ENCODE data around the gene AKAP6. TPM values are rescaled to one million over a fixed set of nuclear protein-coding genes. Genes with fewer than 3 reads are reported as not detected.

AKAP6 gene
- total RNA-seq, 2 experiments from 2014 or later: 1.2 to 1.4 TPM

GRCh38 chr14:32319368-32320049, 9.6 kb upstream of the AKAP6 start:
- POLR2A ChIA-PET: no interaction called here
- H3K4me3 Mint-ChIP-seq: no peak overlapping the region
- H3K27ac Mint-ChIP-seq: no peak overlapping the region
- H3K36me3 Mint-ChIP-seq (ENCODE audit: low read depth): no peaks in the 10 kb centered on the region
- H3K27me3 Mint-ChIP-seq: peaks cover 2% of the 10 kb centered on the region
- CTCF ChIA-PET: no interaction called here
- TF ChIP-seq CTCF (IDR thresholded peaks at IDR 0.05): no peak
- H3K4me1 Mint-ChIP-seq (ENCODE audit: low read depth): no peaks in the 10 kb centered on the region
- H3K9me3 Mint-ChIP-seq: no peaks in the 10 kb centered on the region
- no peak for DNase-seq
- no peak for ATAC-seq
- intact Hi-C loops (cut with micrococcal nuclease): no loop called here

- no peak overlapping the region for H3K27ac Mint-ChIP-seq
- ATAC-seq (no peak), DNase-seq (no peak)
- H3K9me3 Mint-ChIP-seq: peaks cover 4% of the 10 kb centered on the region
- POLR2A ChIA-PET: no interaction called here
- CTCF ChIA-PET: no interaction called here
- H3K27me3 Mint-ChIP-seq: no peaks in the 10 kb centered on the region
- H3K4me3 Mint-ChIP-seq: no peak overlapping the region
- H3K4me1 Mint-ChIP-seq (ENCODE audit: low read depth): no peaks in the 10 kb centered on the region
- TF ChIP-seq CTCF (IDR thresholded peaks at IDR 0.05): no peak
- no peaks in the 10 kb centered on the region for H3K36me3 Mint-ChIP-seq (ENCODE audit: low read depth)
- intact Hi-C loops (cut with micrococcal nuclease): no loop called here
Observed at GRCh38 chr14:32324601-32325000, 4.5 kb upstream of the AKAP6 start.

GRCh38 chr14:32327255-32327961, 1.7 kb upstream of the AKAP6 start:
- no peak overlapping the region for H3K27ac Mint-ChIP-seq
- intact Hi-C loops (cut with micrococcal nuclease): no loop called here
- no peaks in the 10 kb centered on the region for H3K36me3 Mint-ChIP-seq (ENCODE audit: low read depth)
- no peaks in the 10 kb centered on the region for H3K4me1 Mint-ChIP-seq (ENCODE audit: low read depth)
- H3K27me3 Mint-ChIP-seq: no peaks in the 10 kb centered on the region
- H3K9me3 Mint-ChIP-seq: peaks cover 4% of the 10 kb centered on the region
- peak; percentile 4 for DNase-seq
- peak; percentile 42 for ATAC-seq
- no peak for TF ChIP-seq CTCF (IDR thresholded peaks at IDR 0.05)
- H3K4me3 Mint-ChIP-seq: no peak overlapping the region
- ChIA-PET CTCF (interaction anchor here (1.5 kb wide), 1 partner anchor 12 kb away, joined by 3 read pairs; no protein-coding TSS in a partner anchor), POLR2A (no interaction called here)

GRCh38 chr14:32329690-32330285, 690 bp downstream of the AKAP6 start:
- H3K4me1 Mint-ChIP-seq (ENCODE audit: low read depth): no peaks in the 10 kb centered on the region
- ChIA-PET CTCF (no interaction called here), POLR2A (no interaction called here)
- TF ChIP-seq CTCF (IDR thresholded peaks at IDR 0.05): no peak
- H3K36me3 Mint-ChIP-seq (ENCODE audit: low read depth): no peaks in the 10 kb centered on the region
- no peak overlapping the region for H3K4me3 Mint-ChIP-seq
- peaks cover 4% of the 10 kb centered on the region for H3K9me3 Mint-ChIP-seq
- DNase-seq (no peak), ATAC-seq (no peak)
- no peaks in the 10 kb centered on the region for H3K27me3 Mint-ChIP-seq
- intact Hi-C loops (cut with micrococcal nuclease): no loop called here
- H3K27ac Mint-ChIP-seq: no peak overlapping the region
